ENCODE measurements around the gene NDFIP2. TPM values are rescaled to one million over a fixed set of nuclear protein-coding genes. Genes with fewer than 3 reads are reported as not detected.

The NDFIP2 gene
- polyA plus RNA-seq, 1 of the 3 experiments (the other 2 are of a cell fraction) = 21.4 TPM

DNA sequence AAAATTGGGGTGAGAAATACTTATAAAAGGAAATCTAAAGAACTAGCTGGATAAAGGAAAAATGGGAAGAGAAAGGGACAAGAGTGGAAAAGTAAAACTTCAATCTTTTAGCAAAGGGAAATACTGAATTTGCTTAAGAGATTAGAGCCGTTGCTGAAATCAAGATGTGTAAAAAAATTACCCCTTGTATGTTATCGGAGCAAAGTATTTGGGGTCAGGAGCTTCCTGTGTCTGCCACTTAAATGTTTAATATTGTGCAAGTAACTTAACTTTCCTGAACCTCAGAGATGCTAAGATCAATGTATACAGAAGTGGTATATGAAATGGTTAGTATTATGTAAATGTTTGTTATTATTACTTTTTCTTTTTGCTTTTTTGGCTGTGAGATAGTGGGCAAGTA, 51.6 kb downstream of the NDFIP2 start:
- H3K4me3 ChIP-seq (ENCODE audit: low read depth in 2 of 2, low read length in 1 of 2) = no peak overlapping the region
- ChIA-PET POLR2A (no interaction called here), CTCF (interaction anchor here (1.1 to 3.2 kb wide), 2 partner anchors 9 to 109 kb away, joined by 3 to 12 read pairs; no protein-coding TSS in a partner anchor)
- peaks cover 0 to 6% of the 10 kb centered on the region in 2 experiments; a peak in 1 of 4 replicates for H3K4me1 ChIP-seq (ENCODE audit: control insufficient read depth in 1 of 2, insufficient read depth in 2 of 2, low read depth in 1 of 2, low read length in 1 of 2)
- no peak overlapping the region for H3K9ac ChIP-seq
- peaks cover 15% of the 10 kb centered on the region for H3F3A ChIP-seq (replicated peaks; ENCODE audit: insufficient read depth)
- peaks cover 24 to 25% of the 10 kb centered on the region in 2 experiments for H3K36me3 ChIP-seq (replicated peaks in 1 of 2; ENCODE audit: control insufficient read depth in 1 of 2, insufficient read depth in 2 of 2, low read length in 1 of 2)
- no peak for DNase-seq
- no peak overlapping the region for H3K27ac ChIP-seq (ENCODE audit: low read depth in 2 of 2, low read length in 1 of 2)
- no peaks in the 10 kb centered on the region for H3K9me2 ChIP-seq
- no peaks in the 10 kb centered on the region for H3K9me3 ChIP-seq
- no peaks in the 10 kb centered on the region for H4K20me1 ChIP-seq (ENCODE audit: insufficient read depth)
- no peak overlapping the region for H2AFZ ChIP-seq (ENCODE audit: low read depth)
- TF ChIP-seq RXRA (IDR thresholded peaks at IDR 0.05; ENCODE audit: borderline replicate concordance, low read depth) (no peak), SMC3 (IDR thresholded peaks at IDR 0.05; ENCODE audit: low read depth, low read length) (no peak), GABPA (IDR thresholded peaks at IDR 0.05; ENCODE audit: low read depth) (no peak), FOXM1 (IDR thresholded peaks at IDR 0.05; ENCODE audit: low read depth) (no peak), RFX5 (IDR thresholded peaks at IDR 0.05; ENCODE audit: low read length) (no peak), MXI1 (IDR thresholded peaks at IDR 0.05; ENCODE audit: low read depth, low read length) (no peak), NRF1 (IDR thresholded peaks at IDR 0.05; ENCODE audit: low read depth, low read length) (no peak), RCOR1 (IDR thresholded peaks at IDR 0.05; ENCODE audit: low read length) (no peak), FOXJ3 (CRISPR knock-in tag; IDR thresholded peaks at IDR 0.05) (no peak), ELF1 (IDR thresholded peaks at IDR 0.05) (no peak)
- TF ChIP-seq, protein P1, sequence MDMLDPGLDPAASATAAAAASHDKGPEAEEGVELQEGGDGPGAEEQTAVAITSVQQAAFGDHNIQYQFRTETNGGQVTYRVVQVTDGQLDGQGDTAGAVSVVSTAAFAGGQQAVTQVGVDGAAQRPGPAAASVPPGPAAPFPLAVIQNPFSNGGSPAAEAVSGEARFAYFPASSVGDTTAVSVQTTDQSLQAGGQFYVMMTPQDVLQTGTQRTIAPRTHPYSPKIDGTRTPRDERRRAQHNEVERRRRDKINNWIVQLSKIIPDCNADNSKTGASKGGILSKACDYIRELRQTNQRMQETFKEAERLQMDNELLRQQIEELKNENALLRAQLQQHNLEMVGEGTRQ (IDR thresholded peaks at IDR 0.05; ENCODE audit: borderline replicate concordance, low read depth, low read length) = no peak
- TF ChIP-seq, protein P2, sequence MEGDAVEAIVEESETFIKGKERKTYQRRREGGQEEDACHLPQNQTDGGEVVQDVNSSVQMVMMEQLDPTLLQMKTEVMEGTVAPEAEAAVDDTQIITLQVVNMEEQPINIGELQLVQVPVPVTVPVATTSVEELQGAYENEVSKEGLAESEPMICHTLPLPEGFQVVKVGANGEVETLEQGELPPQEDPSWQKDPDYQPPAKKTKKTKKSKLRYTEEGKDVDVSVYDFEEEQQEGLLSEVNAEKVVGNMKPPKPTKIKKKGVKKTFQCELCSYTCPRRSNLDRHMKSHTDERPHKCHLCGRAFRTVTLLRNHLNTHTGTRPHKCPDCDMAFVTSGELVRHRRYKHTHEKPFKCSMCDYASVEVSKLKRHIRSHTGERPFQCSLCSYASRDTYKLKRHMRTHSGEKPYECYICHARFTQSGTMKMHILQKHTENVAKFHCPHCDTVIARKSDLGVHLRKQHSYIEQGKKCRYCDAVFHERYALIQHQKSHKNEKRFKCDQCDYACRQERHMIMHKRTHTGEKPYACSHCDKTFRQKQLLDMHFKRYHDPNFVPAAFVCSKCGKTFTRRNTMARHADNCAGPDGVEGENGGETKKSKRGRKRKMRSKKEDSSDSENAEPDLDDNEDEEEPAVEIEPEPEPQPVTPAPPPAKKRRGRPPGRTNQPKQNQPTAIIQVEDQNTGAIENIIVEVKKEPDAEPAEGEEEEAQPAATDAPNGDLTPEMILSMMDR (IDR thresholded peaks at IDR 0.05) = no peak
- TF ChIP-seq, protein P3, sequence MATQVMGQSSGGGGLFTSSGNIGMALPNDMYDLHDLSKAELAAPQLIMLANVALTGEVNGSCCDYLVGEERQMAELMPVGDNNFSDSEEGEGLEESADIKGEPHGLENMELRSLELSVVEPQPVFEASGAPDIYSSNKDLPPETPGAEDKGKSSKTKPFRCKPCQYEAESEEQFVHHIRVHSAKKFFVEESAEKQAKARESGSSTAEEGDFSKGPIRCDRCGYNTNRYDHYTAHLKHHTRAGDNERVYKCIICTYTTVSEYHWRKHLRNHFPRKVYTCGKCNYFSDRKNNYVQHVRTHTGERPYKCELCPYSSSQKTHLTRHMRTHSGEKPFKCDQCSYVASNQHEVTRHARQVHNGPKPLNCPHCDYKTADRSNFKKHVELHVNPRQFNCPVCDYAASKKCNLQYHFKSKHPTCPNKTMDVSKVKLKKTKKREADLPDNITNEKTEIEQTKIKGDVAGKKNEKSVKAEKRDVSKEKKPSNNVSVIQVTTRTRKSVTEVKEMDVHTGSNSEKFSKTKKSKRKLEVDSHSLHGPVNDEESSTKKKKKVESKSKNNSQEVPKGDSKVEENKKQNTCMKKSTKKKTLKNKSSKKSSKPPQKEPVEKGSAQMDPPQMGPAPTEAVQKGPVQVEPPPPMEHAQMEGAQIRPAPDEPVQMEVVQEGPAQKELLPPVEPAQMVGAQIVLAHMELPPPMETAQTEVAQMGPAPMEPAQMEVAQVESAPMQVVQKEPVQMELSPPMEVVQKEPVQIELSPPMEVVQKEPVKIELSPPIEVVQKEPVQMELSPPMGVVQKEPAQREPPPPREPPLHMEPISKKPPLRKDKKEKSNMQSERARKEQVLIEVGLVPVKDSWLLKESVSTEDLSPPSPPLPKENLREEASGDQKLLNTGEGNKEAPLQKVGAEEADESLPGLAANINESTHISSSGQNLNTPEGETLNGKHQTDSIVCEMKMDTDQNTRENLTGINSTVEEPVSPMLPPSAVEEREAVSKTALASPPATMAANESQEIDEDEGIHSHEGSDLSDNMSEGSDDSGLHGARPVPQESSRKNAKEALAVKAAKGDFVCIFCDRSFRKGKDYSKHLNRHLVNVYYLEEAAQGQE (IDR thresholded peaks at IDR 0.05; ENCODE audit: low read depth, low read length) = no peak
- TF ChIP-seq, protein P4, sequence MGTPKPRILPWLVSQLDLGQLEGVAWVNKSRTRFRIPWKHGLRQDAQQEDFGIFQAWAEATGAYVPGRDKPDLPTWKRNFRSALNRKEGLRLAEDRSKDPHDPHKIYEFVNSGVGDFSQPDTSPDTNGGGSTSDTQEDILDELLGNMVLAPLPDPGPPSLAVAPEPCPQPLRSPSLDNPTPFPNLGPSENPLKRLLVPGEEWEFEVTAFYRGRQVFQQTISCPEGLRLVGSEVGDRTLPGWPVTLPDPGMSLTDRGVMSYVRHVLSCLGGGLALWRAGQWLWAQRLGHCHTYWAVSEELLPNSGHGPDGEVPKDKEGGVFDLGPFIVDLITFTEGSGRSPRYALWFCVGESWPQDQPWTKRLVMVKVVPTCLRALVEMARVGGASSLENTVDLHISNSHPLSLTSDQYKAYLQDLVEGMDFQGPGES (IDR thresholded peaks at IDR 0.05; ENCODE audit: low read depth, low read length) = no peak
- TF ChIP-seq, protein P5, sequence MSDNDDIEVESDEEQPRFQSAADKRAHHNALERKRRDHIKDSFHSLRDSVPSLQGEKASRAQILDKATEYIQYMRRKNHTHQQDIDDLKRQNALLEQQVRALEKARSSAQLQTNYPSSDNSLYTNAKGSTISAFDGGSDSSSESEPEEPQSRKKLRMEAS (IDR thresholded peaks at IDR 0.05; ENCODE audit: low read depth) = no peak
- TF ChIP-seq, protein P6, sequence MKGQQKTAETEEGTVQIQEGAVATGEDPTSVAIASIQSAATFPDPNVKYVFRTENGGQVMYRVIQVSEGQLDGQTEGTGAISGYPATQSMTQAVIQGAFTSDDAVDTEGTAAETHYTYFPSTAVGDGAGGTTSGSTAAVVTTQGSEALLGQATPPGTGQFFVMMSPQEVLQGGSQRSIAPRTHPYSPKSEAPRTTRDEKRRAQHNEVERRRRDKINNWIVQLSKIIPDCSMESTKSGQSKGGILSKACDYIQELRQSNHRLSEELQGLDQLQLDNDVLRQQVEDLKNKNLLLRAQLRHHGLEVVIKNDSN (IDR thresholded peaks at IDR 0.05; ENCODE audit: borderline replicate concordance, low read depth) = no peak
- H3K79me2 ChIP-seq (ENCODE audit: insufficient read depth) = no peaks in the 10 kb centered on the region
- no peaks in the 10 kb centered on the region for H3K27me3 ChIP-seq (ENCODE audit: insufficient read depth)
- H3K4me2 ChIP-seq = no peak overlapping the region
- WGBS (ENCODE audit: low lambda C conversion rate) = 98% methylated on average over 2 of the region's 2 CpGs
